Astrocyte of the cerebellum (primary cell): ENCODE measurements around the gene NIN.
"Not testable (repeated sequence)": the region's sequence is repeated elsewhere in the genome, so short reads cannot be mapped to it uniquely, and the experiment has no call there.

Source experiments
- DNase-seq: peaks from one replicate; pipeline ENCODE4 v3.0.0-alpha.2; 2011; ENCODE audit warnings: low read depth
- H3K4me3 ChIP-seq: 2 replicates; pipeline ENCODE4 v1.5.1; 2011; ENCODE audit warnings: mild to moderate bottlenecking, low read depth, low read length, moderate library complexity
- in situ Hi-C: cut with HindIII; loops from 2 replicates; pipeline ENCODE4 v1.10.0; 2017; ENCODE audit warnings: low sequenced_read_pairs
- TF ChIP-seq, protein P1 (sequence below): IDR thresholded peaks from 2 replicates; pipeline ENCODE4 v1.5.1; 2012; ENCODE audit warnings: low read length, low read depth, moderate library complexity, mild to moderate bottlenecking; ENCODE audit errors: missing control alignments

Gene NIN

DNA sequence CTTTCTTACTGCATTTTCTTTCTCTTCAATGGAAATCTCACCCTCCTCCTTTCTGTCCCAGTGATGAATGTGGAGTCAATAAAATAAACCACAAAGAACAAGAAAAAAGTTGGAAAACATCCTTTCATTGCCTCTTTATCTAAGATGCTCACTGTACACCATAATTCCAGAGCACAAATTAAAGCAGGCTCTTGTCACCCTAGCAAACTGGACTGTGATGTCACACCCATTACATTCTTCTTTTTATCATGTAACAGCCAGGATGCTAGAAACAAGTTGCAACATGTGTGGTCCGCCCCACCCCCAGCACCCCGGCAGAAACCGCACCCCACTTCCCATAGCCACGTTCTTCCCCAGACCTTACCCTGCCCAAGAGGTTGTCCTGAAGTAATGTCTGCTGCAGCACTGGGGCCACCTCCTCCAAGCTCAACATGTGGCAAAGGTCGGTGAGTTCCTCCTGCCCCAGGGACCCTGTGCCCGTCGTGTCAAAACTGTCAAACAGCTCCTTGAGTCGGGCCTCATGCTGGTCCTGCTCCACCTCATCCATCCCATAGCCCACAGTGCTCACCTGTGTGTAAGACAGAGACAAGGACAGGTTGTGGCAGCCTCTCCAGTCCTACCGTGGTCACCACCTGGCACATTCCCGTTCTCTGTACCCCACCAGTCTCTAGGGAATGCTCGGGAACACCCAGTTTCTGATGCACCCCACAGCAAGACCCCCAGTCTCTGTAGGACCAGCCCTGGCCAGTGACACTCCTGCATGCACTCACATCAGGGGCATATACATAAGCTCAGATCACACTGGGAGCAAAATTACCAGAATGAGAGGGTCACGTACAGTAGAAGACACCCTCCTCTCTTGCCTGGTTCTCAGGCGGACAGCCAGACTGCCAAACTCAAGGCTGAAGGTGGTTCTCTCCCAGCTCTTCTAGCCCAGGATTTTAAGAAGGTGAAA lies 9.2 kb downstream of the NIN start:
- no peak overlapping the region for H3K4me3 ChIP-seq
- DNase-seq = no peak
- TF ChIP-seq, protein P1, sequence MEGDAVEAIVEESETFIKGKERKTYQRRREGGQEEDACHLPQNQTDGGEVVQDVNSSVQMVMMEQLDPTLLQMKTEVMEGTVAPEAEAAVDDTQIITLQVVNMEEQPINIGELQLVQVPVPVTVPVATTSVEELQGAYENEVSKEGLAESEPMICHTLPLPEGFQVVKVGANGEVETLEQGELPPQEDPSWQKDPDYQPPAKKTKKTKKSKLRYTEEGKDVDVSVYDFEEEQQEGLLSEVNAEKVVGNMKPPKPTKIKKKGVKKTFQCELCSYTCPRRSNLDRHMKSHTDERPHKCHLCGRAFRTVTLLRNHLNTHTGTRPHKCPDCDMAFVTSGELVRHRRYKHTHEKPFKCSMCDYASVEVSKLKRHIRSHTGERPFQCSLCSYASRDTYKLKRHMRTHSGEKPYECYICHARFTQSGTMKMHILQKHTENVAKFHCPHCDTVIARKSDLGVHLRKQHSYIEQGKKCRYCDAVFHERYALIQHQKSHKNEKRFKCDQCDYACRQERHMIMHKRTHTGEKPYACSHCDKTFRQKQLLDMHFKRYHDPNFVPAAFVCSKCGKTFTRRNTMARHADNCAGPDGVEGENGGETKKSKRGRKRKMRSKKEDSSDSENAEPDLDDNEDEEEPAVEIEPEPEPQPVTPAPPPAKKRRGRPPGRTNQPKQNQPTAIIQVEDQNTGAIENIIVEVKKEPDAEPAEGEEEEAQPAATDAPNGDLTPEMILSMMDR = no peak
- in situ Hi-C loops = no loop called here

DNA sequence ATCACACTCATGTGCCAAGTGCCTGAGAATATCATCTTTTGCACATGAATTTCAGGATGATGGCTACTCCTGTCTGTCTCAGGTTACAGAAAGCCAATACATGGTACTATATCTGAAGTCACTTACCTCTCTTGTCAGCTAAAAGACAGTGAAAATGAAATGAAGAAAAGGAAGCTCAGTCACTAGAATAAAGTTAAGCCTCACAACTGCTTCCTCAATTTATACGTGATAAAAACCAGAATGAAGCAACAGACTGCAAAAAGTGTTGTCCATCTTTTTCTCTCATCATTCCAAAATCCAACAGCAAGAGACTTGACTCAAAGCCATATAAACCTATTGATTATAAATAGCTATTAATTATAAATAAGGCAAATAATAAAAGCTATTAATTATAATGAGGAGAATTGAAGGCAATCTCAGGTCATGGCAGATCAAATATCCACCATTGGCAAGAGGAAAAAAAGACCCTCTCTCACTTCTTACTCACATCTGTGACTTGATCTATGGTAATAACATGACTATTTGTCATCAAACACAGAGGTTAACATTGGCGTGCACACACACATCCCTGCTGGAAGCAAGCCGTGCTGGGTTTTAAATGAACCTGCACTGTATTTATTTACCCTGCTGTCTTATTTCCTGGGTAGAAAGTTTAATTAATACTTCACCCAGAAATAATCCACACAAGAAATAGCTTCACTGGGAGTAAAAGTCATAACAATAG lies 10.0 kb downstream of the NIN start:
- in situ Hi-C loops = no loop called here
- H3K4me3 ChIP-seq = no peak overlapping the region
- DNase-seq = no peak
- TF ChIP-seq, protein P1 = no peak

DNA sequence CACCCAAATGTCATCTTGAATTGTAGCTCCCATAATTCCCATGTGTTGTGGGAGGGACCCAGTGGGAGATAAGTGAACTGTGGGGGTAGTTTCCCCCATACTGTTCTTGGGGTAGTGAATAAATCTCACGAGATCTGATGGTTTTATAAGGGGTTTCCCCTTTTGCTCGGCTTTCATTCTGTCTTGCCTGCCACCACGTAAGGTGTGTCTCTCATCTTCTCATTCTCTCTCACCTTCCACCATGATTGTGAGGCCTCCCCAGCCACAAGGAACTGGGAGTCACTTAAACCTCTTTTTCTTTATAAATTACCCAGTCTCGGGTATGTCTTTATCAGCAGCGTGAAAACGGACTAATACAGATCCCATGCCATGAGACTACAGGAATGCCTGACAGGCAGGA lies 11.7 kb downstream of the NIN start:
- in situ Hi-C loops, H3K4me3 ChIP-seq, DNase-seq: not testable (repeated sequence)

DNA sequence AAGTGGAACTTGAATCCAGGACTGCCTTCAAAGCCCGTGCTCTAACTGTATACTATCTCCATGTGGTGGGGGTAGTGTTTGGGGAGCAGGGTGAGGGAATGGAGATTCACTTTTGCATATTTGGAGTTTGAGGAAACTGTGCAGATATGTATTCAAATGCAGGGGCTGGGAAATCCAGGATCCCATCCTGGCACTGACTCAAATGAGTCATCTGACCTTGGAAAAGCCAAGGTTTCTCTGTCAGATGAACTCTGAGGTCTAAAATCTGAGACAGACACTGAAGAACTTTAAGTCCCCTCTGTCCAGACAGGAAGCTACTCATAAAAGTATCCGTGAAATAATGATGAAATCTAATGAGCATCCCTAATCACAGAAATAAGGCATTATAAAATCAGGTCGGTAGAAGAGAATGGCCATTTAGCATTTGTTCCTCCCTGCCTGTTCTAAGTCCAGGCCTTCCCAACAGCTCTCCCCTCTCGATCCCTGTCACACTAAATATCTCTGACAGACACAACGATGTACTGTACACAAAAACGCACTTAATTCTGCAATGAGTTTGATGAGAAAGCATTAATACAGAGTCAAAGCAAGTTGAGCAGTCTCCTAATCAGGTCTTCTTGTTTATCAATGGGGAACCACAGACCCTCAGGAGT lies 14.4 kb downstream of the NIN start:
- in situ Hi-C loops = no loop called here
- DNase-seq = no peak
- H3K4me3 ChIP-seq = no peak overlapping the region
- TF ChIP-seq, protein P1 = no peak

DNA sequence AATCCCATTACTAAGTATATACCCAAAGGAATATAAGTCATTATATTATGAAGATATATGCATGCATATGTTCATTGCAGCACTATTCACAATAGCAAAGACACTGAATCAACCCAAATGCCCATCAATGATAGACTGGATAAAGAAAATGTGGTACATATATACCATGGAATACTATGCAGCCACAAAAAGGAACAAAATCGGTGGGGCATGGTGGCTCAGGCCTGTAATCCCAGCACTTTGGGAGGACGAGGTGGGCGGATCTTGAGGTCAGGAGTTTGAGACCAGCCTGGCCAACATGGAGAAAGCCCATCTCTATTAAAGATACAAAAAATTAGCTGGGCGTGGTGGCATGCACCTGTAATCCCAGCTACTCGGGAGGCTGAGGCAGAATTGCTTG lies 15.4 kb downstream of the NIN start:
- H3K4me3 ChIP-seq, DNase-seq, in situ Hi-C loops: not testable (repeated sequence)

DNA sequence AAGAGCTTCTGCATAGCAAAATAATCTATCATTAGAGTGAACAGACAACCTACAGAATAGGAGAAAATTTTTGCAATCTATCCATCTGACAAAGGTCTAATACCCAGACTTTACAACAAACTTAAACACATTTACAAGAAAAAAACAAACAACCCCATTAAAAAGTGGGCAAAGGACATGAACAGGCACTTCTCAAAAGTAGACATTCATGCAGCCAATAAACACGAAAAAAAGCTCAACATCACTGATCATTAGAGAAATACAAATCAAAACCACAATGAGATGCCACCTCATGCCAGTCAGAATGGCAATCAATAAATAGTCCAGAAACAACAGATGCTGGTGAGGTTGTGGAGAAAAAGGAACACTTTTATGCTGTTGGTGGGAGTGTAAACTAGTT lies 15.9 kb downstream of the NIN start:
- DNase-seq, in situ Hi-C loops, H3K4me3 ChIP-seq: not testable (repeated sequence)

DNA sequence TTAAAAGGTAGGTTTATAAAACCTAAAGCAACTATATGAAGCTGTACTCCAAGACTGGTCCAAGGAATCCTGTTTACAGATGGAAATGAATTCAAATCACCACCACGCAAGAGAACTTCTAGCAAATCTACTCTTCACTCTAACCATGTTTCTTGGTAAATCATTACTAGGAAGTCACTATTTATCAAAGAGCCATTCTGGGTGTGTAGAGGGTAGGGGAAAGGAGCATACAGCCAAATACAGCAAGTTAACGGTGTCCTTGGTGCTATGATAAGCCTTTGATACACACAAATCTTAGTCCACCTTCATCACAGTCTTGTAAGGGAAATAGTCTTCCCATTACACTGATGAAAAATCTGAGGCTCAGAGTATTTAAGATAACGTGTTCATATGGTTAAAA lies 16.8 kb downstream of the NIN start:
- H3K4me3 ChIP-seq = no peak overlapping the region
- TF ChIP-seq, protein P1 = no peak
- in situ Hi-C loops = no loop called here
- DNase-seq = no peak

DNA sequence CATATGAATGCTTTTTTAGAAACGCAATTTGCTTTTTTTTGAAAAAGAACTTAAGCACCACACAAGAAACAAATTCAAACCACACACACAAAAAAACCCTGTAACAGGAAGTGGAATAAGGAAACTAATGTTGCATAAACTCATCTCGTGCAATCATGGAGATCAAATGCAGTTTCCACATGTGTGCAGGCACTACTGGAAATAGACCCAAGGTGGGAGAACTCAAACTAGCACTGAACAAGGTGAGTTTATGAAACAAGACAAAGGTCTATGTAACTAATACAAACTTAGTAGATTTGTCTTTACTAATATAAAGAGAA lies 17.5 kb downstream of the NIN start:
- in situ Hi-C loops = no loop called here
- TF ChIP-seq, protein P1 = no peak
- no peak for DNase-seq
- H3K4me3 ChIP-seq = no peak overlapping the region
